GM18505 (cell line): Measurements from ENCODE around the gene CYP2A6.
"Not testable (repeated sequence)": the region's sequence is repeated elsewhere in the genome, so short reads cannot be mapped to it uniquely, and the experiment has no call there.

ENCODE experiments used
- ATAC-seq: cut with Tn5 transposase; IDR thresholded peaks from one replicate; pipeline ENCODE4 v1.9.1; 2021; ENCODE audit not compliant: unreplicated experiment
- POLR2A ChIP-seq: IDR thresholded peaks from 4 replicates; pipeline ENCODE4 v1.6.1; 2011; ENCODE audit warnings: borderline replicate concordance; ENCODE audit not compliant: insufficient read depth, insufficient read length; ENCODE audit errors: extremely low read depth

CYP2A6 gene

DNA sequence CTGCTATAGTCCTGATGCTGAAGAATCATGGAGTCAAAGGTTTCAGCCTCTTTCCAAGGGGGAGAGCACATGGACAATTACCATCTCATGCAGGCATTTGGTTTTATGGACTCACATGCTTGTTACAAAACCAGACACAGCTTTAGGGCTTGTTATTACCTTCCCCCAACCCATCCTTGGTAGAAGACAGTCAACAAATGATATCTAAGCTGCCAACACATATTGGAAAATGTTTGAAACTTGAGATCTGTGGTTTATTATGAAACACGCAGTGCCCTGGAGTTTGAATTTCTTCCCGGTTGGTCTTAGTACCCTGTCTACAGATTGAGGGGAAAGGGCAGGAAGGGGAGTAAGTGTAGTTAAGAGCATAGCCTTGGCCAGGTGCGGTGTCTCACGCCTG, 12.5 kb upstream of the CYP2A6 start:
- TF ChIP-seq POLR2A: no peak

DNA sequence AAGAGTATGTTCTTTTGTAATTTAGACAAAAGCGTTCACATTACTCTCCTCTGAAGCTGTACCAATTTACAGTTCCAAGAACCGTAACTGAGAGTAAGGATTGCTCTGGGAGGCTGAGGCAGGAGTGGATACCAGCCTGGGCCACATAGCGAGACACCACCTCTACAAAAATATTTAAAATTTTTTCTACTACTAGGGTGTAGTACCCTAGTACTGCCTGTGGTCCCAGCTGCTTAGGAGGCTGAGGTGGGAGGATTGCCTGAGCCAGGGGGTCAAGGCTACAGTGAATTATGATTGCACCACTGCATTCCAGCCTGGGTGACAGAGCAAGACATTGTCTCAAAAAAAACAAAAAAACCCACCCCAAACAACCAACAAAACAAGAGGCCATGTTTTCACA, 12.1 kb upstream of the CYP2A6 start:
- no peak for TF ChIP-seq POLR2A
- ATAC-seq: no peak

More for the DNA sequence above, 12.5 kb upstream of the CYP2A6 start:
- no peak for ATAC-seq

DNA sequence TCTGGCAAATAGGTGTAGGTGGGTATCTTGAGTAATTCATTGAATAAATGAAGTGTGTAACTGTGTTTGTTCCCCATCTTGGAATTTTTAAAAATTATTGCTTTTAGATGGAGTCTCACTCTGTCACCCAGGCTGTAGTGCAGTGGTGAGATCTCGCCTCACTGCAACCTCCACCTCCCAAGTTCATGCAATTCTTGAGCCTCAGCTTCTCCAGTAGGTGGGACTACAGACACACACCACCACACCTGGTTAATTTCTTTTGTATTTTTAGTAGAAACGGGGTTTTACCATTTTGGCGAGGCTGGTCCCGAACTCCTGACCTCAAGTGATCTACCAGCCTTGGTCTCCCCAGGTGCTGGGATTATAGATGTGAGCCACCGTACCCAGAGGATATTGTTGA, 7.9 kb upstream of the CYP2A6 start:
- no peak for ATAC-seq
- no peak for TF ChIP-seq POLR2A

DNA sequence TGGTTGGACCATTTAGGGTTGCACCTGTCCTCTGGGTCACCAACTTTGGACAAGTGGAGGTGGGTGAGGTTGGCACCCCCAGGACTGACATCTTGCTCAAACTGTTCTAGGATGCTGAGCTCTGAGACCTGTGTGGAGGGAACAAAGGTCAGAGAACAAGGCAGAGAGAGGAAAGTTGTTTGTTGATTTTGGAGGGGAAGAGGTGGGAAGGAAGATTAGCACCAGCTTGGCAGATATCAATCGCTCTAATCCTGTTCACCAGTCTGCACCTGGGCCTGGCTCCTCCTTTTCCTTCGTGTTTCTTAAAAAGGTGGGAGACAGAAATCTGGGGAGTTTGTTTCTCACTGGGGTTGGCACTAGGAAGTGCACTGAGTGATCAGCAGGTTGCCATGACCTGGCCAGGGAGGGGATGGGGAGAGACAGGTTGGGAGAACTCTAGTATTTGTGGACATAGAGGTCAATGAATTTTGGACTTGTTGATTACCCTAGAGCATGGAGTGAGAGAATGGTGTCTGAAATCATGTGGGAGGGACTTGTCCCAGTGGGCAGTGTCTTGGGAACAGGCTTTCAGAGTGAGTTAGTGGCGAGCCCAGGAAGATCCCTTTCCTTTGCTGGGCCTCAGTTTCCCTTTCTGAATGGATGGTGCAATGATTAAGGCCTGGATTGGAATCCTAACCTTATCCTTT, 2.4 kb upstream of the CYP2A6 start:
- not testable (repeated sequence) for ATAC-seq

DNA sequence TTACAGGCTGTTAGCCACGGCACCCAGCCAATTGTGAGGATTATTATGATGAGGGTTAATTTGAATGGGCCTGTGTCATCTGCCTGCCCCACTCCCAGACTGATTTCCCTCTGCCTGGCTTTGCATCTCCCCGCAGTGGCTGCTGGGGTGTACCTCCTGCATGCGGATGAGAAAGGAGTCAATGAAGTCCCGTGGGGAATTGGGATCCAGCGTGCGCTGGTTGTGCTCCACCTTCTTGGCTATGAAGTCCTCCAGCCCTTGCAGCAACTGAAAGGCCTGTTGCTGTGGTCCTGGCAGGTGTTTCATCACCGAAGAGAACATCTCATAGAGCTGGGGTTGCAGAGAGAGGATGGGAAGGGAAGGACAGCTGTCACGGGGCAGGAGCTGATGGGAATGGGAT, 3.5 kb downstream of the CYP2A6 start:
- ATAC-seq: not testable (repeated sequence)

GRCh38 chr19:40843653-40844052, 6.6 kb downstream of the CYP2A6 start:
- ATAC-seq: not testable (repeated sequence)

GRCh38 chr19:40842997-40843652, 7.1 kb downstream of the CYP2A6 start:
- ATAC-seq: not testable (repeated sequence)

- ATAC-seq: not testable (repeated sequence)
Observed at GRCh38 chr19:40842012-40842411, 8.2 kb downstream of the CYP2A6 start.

- ATAC-seq: not testable (repeated sequence)
Observed at GRCh38 chr19:40838477-40838876, 11.8 kb downstream of the CYP2A6 start.

DNA sequence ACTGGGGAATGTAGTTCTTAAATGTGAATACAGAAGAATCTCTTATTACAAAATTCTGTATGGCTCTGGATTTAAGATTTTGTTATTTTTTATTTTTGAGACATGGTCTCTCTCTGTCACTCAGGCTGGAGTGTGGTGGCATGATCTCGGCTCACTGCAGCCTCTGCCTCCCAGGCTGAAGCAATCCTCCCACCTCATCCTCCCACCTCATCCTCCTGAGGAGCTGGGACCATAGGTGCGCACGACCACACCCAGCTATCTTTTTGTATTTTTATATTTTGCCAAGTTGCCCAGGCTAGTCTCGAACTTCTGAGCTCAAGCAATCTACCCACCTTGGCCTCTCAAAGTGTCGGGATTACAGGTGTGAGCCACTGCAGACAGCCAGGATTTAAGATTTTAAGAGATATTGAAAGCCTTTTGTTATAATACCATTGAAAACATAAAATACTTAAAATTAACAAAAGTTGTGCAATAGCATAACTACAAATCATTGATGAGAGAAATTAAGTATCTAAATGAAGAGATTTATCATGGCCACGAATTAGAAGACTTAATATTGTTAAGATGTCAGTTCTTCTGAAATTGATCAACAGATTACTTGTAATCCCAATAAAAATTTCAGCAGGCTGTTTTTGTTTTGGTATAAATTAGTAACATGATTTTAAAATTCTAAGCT, 13.4 kb downstream of the CYP2A6 start:
- no peak for TF ChIP-seq POLR2A

DNA sequence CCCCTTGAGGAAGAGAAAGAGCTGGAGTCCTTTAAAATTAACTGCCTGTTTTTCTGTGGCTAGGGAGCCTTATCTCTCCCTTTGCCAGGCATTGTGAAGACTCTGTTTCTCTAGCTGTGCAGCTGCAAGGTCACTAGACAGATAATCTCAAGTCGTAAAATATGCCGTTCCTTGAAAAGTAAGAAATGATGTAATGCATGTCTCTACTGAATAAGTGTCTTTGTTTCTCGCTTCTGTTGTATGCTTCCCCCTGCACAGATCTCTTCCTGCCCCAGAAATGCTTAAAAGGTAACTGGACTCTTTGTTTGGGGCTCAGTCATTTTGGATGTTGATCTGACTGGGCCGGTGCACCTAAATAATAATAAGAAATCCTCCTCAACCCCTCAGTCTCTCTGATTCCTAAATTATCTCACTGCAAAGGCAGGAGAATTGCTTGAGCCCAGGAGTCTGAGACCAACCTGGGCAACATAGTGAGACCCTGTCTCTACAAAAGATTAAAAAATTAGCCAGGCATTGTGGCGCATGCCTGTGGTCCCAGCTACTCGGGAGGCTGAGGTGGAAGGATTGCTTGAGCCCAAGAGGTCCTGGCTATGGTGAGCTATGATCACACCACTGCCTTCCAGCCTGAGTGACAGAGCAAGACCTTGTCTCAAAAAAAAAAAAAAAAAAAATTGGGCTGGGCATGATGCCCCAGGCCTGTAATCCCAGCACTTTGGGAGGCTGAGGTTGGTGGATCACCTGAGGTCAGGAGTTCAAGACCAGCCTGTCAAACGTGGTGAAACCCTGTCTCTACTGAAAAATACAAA, 16.3 kb downstream of the CYP2A6 start:
- not testable (repeated sequence) for ATAC-seq

More for the DNA sequence above, 13.4 kb downstream of the CYP2A6 start:
- no peak for ATAC-seq

DNA sequence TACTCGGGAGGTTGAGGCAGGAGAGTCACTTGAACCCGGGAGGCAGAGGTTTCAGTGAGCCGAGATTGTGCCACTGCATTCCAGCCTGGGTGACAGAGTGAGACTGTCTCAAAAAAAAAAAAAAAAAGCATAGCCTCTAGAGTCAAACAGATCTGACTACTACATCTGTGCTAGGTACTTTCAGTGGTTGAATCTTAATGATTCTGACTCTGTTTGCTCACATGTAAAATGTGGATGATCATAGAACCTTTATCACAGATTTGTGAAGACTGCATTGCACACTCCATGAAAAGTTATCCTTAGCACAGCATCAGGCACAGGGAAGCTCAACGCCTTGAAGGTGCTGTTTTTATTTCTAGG, 17.8 kb downstream of the CYP2A6 start:
- ATAC-seq: not testable (repeated sequence)

- TF ChIP-seq POLR2A: no peak
- ATAC-seq: no peak
Observed at GRCh38 chr19:40831502-40832430, 18.5 kb downstream of the CYP2A6 start.

DNA sequence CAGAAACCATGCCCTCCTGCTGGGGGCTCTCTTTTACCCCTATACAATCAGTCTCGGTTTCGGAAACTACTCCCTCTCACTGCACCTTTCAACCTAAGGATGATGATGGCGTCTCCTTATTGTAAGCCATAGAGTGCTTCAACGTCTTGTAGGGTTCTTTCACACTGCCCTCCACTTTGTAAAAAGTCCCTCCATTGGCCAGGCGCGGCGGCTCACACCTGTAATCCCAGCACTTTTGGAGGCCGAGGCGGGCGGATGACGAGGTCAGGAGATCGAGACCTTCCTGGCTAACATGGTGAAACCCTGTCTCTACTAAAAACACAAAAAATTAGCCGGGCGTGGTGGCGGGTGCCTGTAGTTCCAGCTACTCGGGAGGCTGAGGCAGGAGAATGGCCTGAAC, 19.5 kb downstream of the CYP2A6 start:
- not testable (repeated sequence) for ATAC-seq
